Colonic mucosa (tissue), 4 donors: Measurements from ENCODE around the gene TRIP13. TPM values are rescaled to one million over a fixed set of nuclear protein-coding genes. Genes with fewer than 3 reads are reported as not detected.

Source experiments
- DNase-seq: peaks from one replicate; pipeline ENCODE4 v3.0.0-alpha.2; 2020
- H3K27ac ChIP-seq: fragments of 200-600 bp; one replicate; pipeline ENCODE4 v1.8.0; 2021
- H3K27me3 ChIP-seq: fragments of 200-600 bp; one replicate; pipeline ENCODE4 v1.8.0; 2021
- H3K36me3 ChIP-seq: fragments of 200-600 bp; one replicate; pipeline ENCODE4 v1.8.0; 2021
- H3K4me1 ChIP-seq: fragments of 200-600 bp; one replicate; pipeline ENCODE4 v1.8.0; 2021; ENCODE audit warnings: mild to moderate bottlenecking
- H3K4me3 ChIP-seq: fragments of 200-600 bp; one replicate; pipeline ENCODE4 v1.8.0; 2021
- H3K9ac ChIP-seq, 2 donors: one replicate each; pipeline ENCODE4 v1.7.0; 2013; ENCODE audit warnings: control low read depth in 2 of 2, low read depth in 2 of 2, low read length in 2 of 2
- H3K9me3 ChIP-seq: fragments of 200-600 bp; one replicate; pipeline ENCODE4 v1.8.0; 2021
- intact Hi-C: fragments of 100-400 bp; cut with DNase I; formaldehyde crosslinking; loops from one replicate; pipeline ENCODE4 v1.14.1; 2022
- total RNA-seq, 2 donors: library from RNA; stranded (reverse); fragmentation: NEBNext Ultra II Directional in 1 of 2; extraction: Animal tissue kit (Norgen Biotek cat#: 25700) in 1 of 2; gene quantifications; one replicate each; pipeline ENCODE4 v1.2.1, GENCODE V29; 2021
- TF ChIP-seq, protein P1 (sequence below): fragments of 200-600 bp; IDR thresholded peaks from one replicate; pipeline ENCODE4 v1.8.0; 2022; ENCODE audit warnings: antibody characterized with exemption, mild to moderate bottlenecking
- donor health status: healthy.
- donor health status: DM: no; HTN: no; CAD: no.
- donor health status: DM: no; HTN: no; CAD: no.

TRIP13 gene
- total RNA-seq, 2 donors from 2014 or later, result 5.8 to 18.1 TPM

DNA sequence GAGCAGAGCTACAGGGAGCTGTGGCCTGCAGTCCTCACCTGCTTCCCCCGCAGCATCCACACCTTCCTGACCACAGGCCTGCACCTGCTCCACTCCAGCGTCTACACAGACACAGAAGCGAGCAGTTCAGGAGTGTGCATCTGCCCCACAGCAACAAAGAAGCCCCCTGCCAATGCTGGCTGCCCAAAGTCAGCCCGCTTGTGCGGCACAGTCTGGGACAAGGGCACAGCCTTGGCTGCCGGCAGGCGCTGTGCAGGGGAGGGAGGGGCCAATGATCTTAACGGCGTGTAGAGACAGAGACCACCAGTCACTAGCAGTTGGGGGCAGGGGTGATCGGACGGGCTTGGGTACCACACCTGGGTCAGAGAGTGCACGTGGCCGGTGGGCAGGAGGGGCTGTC is 6.6 kb upstream of the TRIP13 start:
- peaks cover 26% of the 10 kb centered on the region for H3K36me3 ChIP-seq
- no peak overlapping the region for H3K4me3 ChIP-seq
- intact Hi-C loops, result no loop called here
- TF ChIP-seq, protein P1, sequence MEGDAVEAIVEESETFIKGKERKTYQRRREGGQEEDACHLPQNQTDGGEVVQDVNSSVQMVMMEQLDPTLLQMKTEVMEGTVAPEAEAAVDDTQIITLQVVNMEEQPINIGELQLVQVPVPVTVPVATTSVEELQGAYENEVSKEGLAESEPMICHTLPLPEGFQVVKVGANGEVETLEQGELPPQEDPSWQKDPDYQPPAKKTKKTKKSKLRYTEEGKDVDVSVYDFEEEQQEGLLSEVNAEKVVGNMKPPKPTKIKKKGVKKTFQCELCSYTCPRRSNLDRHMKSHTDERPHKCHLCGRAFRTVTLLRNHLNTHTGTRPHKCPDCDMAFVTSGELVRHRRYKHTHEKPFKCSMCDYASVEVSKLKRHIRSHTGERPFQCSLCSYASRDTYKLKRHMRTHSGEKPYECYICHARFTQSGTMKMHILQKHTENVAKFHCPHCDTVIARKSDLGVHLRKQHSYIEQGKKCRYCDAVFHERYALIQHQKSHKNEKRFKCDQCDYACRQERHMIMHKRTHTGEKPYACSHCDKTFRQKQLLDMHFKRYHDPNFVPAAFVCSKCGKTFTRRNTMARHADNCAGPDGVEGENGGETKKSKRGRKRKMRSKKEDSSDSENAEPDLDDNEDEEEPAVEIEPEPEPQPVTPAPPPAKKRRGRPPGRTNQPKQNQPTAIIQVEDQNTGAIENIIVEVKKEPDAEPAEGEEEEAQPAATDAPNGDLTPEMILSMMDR, result no peak
- no peaks in the 10 kb centered on the region for H3K4me1 ChIP-seq
- H3K27me3 ChIP-seq, result no peaks in the 10 kb centered on the region
- H3K9me3 ChIP-seq, result no peaks in the 10 kb centered on the region
- no peak overlapping the region for H3K9ac ChIP-seq
- H3K27ac ChIP-seq, result no peak overlapping the region
- no peak for DNase-seq

GRCh38 chr5:886716-887325 is 5.9 kb upstream of the TRIP13 start:
- no peak for DNase-seq
- intact Hi-C loops, result no loop called here
- Histone ChIP-seq H3K4me1 (no peaks in the 10 kb centered on the region), H3K9me3 (no peaks in the 10 kb centered on the region), H3K36me3 (peaks cover 26% of the 10 kb centered on the region), H3K27ac (no peak overlapping the region), H3K27me3 (no peaks in the 10 kb centered on the region), H3K9ac (no peak overlapping the region), H3K4me3 (no peak overlapping the region)
- TF ChIP-seq, protein P1, result no peak

DNA sequence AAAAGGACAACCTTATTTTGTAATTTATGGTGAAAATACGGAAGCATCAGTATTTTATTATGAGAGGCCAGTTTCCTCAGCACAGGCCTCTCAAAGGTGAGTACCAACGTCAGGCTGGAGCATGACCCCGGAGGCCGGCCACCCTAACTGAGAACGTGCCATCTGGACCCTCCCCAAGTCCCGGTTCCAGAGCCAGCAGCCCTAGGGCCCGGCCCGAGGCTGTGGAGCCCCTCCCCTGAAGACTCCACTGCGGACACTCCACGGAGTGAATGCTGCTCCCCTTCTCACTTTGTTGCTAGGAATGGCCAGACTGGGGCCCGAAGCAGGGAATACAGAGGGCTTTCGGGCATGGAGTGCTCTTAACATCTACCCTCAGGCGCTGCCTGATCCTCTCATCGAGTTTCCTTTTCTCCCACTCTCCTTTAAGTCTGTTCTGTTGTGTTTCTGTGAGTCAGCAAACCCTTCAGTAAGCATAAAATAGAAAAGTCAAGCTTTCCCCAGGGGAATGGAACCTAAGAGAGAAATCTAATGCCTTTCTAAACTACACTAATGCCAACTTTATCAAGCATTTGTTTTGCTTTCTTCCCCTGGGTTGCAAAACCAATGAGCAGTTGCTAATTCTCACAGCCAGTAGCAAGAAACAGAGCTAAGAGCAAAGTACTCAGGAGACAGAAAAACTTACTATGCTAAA is 4.6 kb upstream of the TRIP13 start:
- Histone ChIP-seq H3K27me3 (no peaks in the 10 kb centered on the region), H3K36me3 (peaks cover 26% of the 10 kb centered on the region), H3K9ac (no peak overlapping the region), H3K4me3 (no peak overlapping the region), H3K4me1 (peaks cover under 1% of the 10 kb centered on the region), H3K9me3 (no peaks in the 10 kb centered on the region), H3K27ac (no peak overlapping the region)
- intact Hi-C loops, result no loop called here
- DNase-seq, result no peak
- TF ChIP-seq, protein P1, result no peak

DNA sequence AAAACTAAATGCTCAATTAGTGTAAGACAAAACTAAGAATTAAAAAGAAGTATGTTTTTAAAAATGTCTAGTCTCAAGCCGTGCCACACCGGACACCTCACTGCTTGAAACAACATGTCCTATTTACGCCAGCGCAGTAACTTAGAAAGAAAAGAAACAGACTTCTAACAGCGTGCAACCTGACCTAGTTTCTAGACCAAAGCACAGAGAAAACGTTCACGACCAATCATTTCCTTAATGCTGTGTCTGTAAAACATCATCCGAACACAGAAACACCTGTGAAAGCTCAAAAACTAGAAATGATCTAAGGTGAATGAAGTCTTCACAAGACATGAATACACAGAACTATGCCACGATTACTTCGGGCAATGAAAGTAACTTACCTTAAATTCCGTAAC is 4.0 kb upstream of the TRIP13 start:
- no peak for DNase-seq
- TF ChIP-seq, protein P1, result no peak
- Histone ChIP-seq H3K9ac (no peak overlapping the region), H3K4me1 (peaks cover 4% of the 10 kb centered on the region), H3K27ac (no peak overlapping the region), H3K4me3 (no peak overlapping the region), H3K36me3 (peaks cover 26% of the 10 kb centered on the region), H3K9me3 (no peaks in the 10 kb centered on the region), H3K27me3 (no peaks in the 10 kb centered on the region)
- intact Hi-C loops, result no loop called here

DNA sequence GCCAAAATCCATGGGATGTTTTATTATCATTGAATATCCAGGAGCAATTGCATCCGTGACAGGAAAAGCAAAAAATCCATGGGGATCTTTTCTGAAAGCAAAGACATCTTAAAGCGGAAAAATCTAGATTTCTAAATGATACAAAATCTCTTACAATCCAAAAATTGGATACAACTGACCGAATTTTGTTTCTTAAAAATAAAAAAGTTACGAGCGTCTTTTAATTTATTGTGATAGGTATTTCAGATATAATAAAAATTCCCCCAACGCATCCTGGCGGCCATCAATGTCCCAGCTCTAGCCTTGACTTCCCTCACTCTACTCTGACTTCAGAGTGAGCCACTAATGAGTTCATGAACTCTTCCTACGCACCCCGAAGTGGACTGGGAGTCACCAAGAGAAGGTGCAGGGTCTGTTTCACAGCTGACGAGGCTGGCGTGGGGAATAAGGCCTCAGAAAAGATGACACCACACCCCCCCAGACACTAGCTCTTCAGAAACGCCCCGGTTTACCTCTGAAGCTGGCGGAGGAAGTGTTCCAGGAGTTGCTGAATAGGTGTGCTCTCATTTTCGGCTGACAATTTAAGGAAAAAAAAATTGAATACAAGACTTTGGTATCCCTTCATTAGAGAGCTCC is 3.5 kb upstream of the TRIP13 start:
- DNase-seq, result no peak
- H3K27ac ChIP-seq, result no peak overlapping the region
- TF ChIP-seq, protein P1, result no peak
- peaks cover 4% of the 10 kb centered on the region for H3K4me1 ChIP-seq
- no peak overlapping the region for H3K4me3 ChIP-seq
- no peak overlapping the region for H3K9ac ChIP-seq
- H3K27me3 ChIP-seq, result no peaks in the 10 kb centered on the region
- H3K36me3 ChIP-seq, result peaks cover 21% of the 10 kb centered on the region
- intact Hi-C loops, result no loop called here
- H3K9me3 ChIP-seq, result no peaks in the 10 kb centered on the region
